HFFc6 (cell line): ENCODE data around the gene C17orf107. TPM values are rescaled to one million over a fixed set of nuclear protein-coding genes. Genes with fewer than 3 reads are reported as not detected.

Experiments used
- DNase-seq: peaks from one replicate; pipeline ENCODE4 v3.0.0-alpha.2; 2018
- H3K27ac Mint-ChIP-seq: 2 replicates; pipeline ENCODE4 v1.8.0; 2020; ENCODE audit warnings: mild to moderate bottlenecking, mixed read lengths
- H3K27me3 Mint-ChIP-seq: 2 replicates; pipeline ENCODE4 v1.8.0; 2021; ENCODE audit warnings: mild to moderate bottlenecking, moderate library complexity, mixed read lengths; ENCODE audit not compliant: insufficient read depth
- H3K36me3 Mint-ChIP-seq: 2 replicates; pipeline ENCODE4 v1.8.0; 2021; ENCODE audit warnings: low read depth, mixed read lengths
- H3K4me1 Mint-ChIP-seq: 2 replicates; pipeline ENCODE4 v1.8.0; 2020; ENCODE audit warnings: low read depth, mixed read lengths
- H3K4me3 Mint-ChIP-seq: 2 replicates; pipeline ENCODE4 v1.8.0; 2020; ENCODE audit warnings: mild to moderate bottlenecking, moderate library complexity, mixed read lengths
- H3K9me3 Mint-ChIP-seq: 2 replicates; pipeline ENCODE4 v1.8.0; 2020; ENCODE audit warnings: mild to moderate bottlenecking, mixed read lengths
- total RNA-seq, 6 experiments: library from RNA; stranded (reverse); fragmentation: NEBNext Ultra II Directional; extraction: Animal tissue kit (Norgen Biotek cat#: 25700); gene quantifications; 2 replicates in 1 of 6; 3 replicates in 5 of 6; pipeline ENCODE4 v1.2.3, GENCODE V29; 2021
- TF ChIP-seq, protein P1 (sequence below): fragments of 200-600 bp; sonication (generic); IDR thresholded peaks from 2 replicates; pipeline ENCODE4 v1.5.0; 2021; ENCODE audit warnings: antibody characterized with exemption, mild to moderate bottlenecking

Gene C17orf107
- total RNA-seq, 6 experiments from 2014 or later, result 0.95 to 1.6 (median 1.4) TPM

DNA sequence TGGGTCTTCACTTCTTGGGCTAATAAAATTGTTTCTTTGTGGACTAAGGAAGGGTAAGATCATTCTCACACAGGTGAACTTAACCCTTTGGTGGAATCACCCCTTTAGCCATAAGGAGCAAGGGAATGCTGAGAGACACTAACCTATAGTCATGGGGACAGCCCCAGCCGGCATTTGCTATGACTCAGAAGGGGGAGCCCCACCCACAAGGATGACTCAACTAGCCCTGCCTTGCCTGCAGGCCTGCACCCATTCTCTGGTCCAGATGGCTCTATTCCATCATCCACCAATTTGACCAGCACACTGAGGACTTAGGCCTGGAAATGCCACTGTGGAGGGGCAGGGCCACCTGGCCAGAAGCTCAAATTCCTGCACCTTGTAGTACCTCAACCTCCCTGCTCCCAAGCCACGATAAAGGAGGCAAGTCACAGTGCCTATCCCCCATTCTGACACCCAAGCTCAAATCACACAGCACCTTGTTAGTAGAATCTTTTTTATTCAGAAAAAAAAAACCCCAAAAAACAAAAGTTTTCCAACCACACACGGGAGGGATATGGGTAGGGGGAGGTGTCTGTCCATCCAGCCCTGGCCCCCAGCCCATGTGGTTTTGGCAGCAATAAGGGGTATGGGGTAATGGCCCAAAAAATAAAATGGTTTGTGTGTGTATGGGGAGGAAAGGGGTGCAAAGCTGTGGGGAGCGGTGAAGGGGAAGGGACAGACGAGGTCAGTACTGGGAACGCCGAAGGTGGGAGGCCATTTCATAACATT is 46.0 kb downstream of the C17orf107 start:
- Mint-ChIP-seq H3K4me1 (peaks cover 65% of the 10 kb centered on the region), H3K27me3 (peaks cover 14% of the 10 kb centered on the region), H3K36me3 (peaks cover 64% of the 10 kb centered on the region), H3K9me3 (no peaks in the 10 kb centered on the region), H3K4me3 (peak overlapping the region; percentile 91), H3K27ac (peak overlapping the region; percentile 91)
- DNase-seq, result peak; percentile 89
- TF ChIP-seq, protein P1, sequence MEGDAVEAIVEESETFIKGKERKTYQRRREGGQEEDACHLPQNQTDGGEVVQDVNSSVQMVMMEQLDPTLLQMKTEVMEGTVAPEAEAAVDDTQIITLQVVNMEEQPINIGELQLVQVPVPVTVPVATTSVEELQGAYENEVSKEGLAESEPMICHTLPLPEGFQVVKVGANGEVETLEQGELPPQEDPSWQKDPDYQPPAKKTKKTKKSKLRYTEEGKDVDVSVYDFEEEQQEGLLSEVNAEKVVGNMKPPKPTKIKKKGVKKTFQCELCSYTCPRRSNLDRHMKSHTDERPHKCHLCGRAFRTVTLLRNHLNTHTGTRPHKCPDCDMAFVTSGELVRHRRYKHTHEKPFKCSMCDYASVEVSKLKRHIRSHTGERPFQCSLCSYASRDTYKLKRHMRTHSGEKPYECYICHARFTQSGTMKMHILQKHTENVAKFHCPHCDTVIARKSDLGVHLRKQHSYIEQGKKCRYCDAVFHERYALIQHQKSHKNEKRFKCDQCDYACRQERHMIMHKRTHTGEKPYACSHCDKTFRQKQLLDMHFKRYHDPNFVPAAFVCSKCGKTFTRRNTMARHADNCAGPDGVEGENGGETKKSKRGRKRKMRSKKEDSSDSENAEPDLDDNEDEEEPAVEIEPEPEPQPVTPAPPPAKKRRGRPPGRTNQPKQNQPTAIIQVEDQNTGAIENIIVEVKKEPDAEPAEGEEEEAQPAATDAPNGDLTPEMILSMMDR, result no peak

DNA sequence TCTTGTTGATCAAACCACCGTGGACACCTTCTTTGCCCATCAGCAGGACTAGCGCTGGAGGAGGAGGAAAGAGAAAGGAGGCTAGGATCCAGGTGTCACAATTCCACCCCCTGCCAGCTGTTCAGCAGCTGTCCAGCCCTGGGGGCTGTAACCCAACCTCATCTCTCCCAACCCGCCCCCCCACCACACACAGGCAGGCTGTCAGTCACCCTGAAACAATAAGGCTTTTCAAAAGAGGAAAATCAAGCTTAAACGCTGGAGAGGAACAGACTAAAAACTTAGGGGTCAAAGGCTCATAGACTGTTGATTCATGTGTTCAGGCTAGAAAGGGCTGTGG is 46.6 kb downstream of the C17orf107 start:
- Mint-ChIP-seq H3K4me3 (peak overlapping the region; percentile 91), H3K36me3 (peaks cover 60% of the 10 kb centered on the region), H3K27ac (peak overlapping the region; percentile 91), H3K27me3 (peaks cover 11% of the 10 kb centered on the region), H3K4me1 (peaks cover 69% of the 10 kb centered on the region), H3K9me3 (no peaks in the 10 kb centered on the region)
- DNase-seq, result no peak
- TF ChIP-seq, protein P1, result no peak

DNA sequence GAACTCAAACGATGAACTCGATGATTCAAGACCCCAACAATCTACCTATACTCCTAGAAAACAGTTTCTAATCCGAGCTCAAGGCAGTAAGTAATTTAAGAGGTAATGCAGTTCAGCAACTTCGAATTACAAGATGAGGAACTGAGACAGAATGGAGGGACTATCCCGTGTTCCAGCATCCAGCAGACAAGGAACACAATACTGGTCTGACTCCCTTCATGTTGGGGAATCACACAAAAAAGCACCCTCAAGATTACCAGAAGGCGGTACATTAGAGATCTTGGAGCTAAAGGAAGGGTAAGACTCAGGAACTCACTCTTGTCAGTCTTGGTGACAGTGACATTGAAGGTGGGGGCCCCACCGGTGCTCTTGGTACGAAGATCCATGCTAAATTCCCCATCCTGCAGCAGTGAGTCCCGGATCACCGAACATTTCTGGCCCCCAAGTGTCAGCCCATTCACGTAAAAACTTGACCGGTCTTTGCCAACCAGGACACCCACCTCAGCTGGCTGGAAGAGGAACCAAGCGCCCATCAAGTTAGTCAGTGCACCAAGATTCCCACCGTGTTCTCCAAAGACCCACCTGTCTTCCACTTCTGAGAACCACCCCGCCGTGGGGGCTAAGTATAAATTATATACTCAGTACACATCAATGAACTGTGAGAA is 47.1 kb downstream of the C17orf107 start:
- no peaks in the 10 kb centered on the region for H3K9me3 Mint-ChIP-seq
- H3K27me3 Mint-ChIP-seq, result peaks cover 11% of the 10 kb centered on the region
- H3K27ac Mint-ChIP-seq, result peak overlapping the region; percentile 91
- peaks cover 55% of the 10 kb centered on the region for H3K36me3 Mint-ChIP-seq
- H3K4me1 Mint-ChIP-seq, result peaks cover 69% of the 10 kb centered on the region
- H3K4me3 Mint-ChIP-seq, result peak overlapping the region; percentile 91
- TF ChIP-seq, protein P1, result no peak
- no peak for DNase-seq

DNA sequence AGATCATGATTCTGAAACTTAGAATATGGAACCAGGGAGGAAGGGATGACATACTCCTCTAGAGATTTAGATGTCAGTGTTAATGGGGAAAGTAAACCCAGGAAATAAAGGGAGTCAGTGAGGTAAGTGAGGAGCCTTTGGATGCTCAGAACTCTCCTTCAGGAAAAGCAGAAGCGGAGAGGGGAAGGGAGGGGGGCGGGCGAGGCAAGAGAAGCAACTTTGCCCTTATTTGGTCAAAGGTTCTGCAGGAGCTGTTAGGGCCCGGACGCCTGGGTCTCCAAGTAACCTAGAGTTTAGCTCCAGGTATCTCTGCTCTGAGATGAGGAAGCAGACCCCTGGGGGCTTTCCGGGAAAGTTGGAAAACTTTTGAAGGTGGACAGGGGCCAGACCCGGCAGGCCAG is 47.7 kb downstream of the C17orf107 start:
- peaks cover 49% of the 10 kb centered on the region for H3K36me3 Mint-ChIP-seq
- DNase-seq, result no peak
- H3K4me3 Mint-ChIP-seq, result peak overlapping the region; percentile 91
- peaks cover 68% of the 10 kb centered on the region for H3K4me1 Mint-ChIP-seq
- peaks cover 11% of the 10 kb centered on the region for H3K27me3 Mint-ChIP-seq
- no peaks in the 10 kb centered on the region for H3K9me3 Mint-ChIP-seq
- TF ChIP-seq, protein P1, result no peak
- H3K27ac Mint-ChIP-seq, result peak overlapping the region; percentile 91

DNA sequence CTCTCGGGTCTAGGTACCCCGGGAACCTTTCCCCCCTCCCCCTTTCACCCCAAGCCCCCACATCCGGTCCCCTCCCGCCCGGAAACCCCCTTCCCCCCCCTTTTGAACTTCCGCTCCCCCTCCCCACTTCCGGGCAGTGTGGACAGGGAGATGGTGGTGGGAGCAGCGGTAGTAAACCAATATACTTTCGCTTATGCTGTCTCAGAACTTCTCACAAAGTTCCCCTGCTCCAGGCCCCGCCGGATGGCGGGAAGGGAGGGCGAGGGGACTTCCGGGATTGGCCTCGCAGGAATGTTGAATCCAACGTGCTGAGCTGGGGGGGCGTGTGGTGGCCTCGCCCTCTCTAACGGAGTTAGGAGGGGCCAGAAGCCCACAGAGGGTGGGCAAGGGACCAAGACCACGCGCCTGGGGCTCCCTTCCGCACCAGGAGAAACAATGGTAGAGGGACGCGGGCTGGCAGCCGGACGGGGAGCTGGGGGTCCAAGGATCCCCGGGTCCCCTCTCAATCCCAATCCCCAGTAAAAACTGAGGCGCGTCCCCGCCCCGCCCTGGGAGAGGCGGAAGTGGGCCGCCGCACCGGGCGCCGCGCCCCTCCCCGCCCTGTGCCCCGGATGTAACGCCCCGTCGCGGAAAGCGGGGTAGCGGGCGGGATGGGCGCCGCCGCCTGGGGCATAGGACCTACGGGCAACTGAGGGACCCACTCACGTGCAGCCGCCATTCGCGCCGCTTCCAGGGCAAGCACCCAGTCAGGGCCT is 48.3 kb downstream of the C17orf107 start:
- TF ChIP-seq, protein P1, result no peak
- Mint-ChIP-seq H3K27ac (peak overlapping the region; percentile 93), H3K27me3 (peaks cover 11% of the 10 kb centered on the region), H3K4me1 (peaks cover 63% of the 10 kb centered on the region), H3K4me3 (peak overlapping the region; percentile 91), H3K36me3 (peaks cover 48% of the 10 kb centered on the region), H3K9me3 (no peaks in the 10 kb centered on the region)
- peak; percentile 49 for DNase-seq
